ENCODE measurements around the gene LRIT3. TPM values are rescaled to one million over a fixed set of nuclear protein-coding genes. Genes with fewer than 3 reads are reported as not detected.
A peak's percentile ranks its signal among the peaks of the same experiment; 100 is the strongest.

Gene LRIT3
- total RNA-seq, 4 donors from 2014 or later: 0.19 to 0.37 (median 0.28) TPM

DNA sequence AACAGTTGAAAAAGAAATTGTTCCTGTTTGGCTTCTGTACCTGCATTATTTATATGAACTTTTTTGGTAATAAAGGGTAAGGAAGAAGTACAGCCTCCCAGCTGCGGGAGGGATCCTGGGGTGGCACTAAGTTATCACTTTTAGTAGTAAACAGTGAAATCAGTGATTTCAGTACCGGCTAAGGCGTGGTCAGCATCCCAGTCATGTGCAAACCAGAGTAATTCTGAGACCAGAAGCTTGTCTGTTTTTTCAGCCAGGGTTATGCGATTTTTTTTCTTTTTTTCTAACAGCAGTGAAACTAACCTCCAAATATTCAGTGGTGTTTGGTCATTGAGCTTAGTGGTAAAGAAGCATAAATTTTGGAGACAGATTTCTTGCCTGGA, 68.1 kb downstream of the LRIT3 start:
- no peak for ATAC-seq (ENCODE audit: low FRiP score)
- TF ChIP-seq, protein P1, sequence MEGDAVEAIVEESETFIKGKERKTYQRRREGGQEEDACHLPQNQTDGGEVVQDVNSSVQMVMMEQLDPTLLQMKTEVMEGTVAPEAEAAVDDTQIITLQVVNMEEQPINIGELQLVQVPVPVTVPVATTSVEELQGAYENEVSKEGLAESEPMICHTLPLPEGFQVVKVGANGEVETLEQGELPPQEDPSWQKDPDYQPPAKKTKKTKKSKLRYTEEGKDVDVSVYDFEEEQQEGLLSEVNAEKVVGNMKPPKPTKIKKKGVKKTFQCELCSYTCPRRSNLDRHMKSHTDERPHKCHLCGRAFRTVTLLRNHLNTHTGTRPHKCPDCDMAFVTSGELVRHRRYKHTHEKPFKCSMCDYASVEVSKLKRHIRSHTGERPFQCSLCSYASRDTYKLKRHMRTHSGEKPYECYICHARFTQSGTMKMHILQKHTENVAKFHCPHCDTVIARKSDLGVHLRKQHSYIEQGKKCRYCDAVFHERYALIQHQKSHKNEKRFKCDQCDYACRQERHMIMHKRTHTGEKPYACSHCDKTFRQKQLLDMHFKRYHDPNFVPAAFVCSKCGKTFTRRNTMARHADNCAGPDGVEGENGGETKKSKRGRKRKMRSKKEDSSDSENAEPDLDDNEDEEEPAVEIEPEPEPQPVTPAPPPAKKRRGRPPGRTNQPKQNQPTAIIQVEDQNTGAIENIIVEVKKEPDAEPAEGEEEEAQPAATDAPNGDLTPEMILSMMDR (IDR thresholded peaks at IDR 0.05): no peak
- DNase-seq (ENCODE audit: low spot score): no peak

DNA sequence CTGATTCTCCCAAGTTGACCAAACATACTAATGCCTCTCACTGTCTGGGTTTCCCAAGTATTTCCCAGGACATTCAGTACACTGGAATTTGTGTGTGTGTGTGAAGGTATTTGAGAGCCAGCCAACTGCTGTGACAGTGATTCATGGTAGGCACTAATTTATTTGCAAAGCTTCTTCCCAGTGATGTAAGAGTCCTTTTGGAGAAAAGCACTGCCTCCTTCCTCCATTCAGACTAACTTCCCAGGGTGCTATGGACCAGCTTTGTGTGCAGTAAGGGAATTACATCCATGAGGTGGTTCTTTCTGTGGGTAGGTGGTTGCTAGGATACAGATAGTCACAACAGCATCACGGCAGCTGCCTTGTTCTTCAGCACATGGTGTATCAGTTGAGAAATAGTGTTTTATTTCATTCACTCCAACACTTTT, 73.5 kb downstream of the LRIT3 start:
- TF ChIP-seq, protein P1 (IDR thresholded peaks at IDR 0.05): no peak
- ATAC-seq (ENCODE audit: low FRiP score): peak; percentile 66
- DNase-seq (ENCODE audit: low spot score): no peak

Other genes with a start within 250 kb of the LRIT3 start
- gene CASP6, start 144.7 kb upstream of the LRIT3 start, total RNA-seq: 10 to 100 TPM in 3 of 4 donors, 1 to 10 TPM in 1; 9.4 to 24.8 (median 15.7) TPM
- 10 to 100 TPM; 20.4 to 72.7 (median 22.6) TPM for gene PLA2G12A, start 118.0 kb upstream of the LRIT3 start, total RNA-seq
- gene CFI, start 46.1 kb upstream of the LRIT3 start, total RNA-seq: 100 to 1,000 TPM in 1 of 4 donors, 10 to 100 TPM in 3; 49.7 to 127 (median 55.1) TPM
- 10 to 100 TPM in 1 of 4 donors, 1 to 10 TPM in 3; 3.2 to 14.3 (median 7.4) TPM for gene GAR1, start 32.3 kb upstream of the LRIT3 start, total RNA-seq
- 1 to 10 TPM in 1 of 4 donors, under 1 TPM in 3; 0.28 to 1.1 (median 0.34) TPM for gene RRH, start 20.1 kb upstream of the LRIT3 start, total RNA-seq
- gene EGF, start 64.8 kb downstream of the LRIT3 start, total RNA-seq: under 1 TPM in 2 of 4 donors, not detected in 2; 0.09 to 0.12 TPM